Left lobe of liver (tissue), 2 donors: ENCODE data around the gene TSPAN31. TPM values are rescaled to one million over a fixed set of nuclear protein-coding genes. Genes with fewer than 3 reads are reported as not detected.
"Not testable (repeated sequence)": the region's sequence is repeated elsewhere in the genome, so short reads cannot be mapped to it uniquely, and the experiment has no call there.

Experiments used
- ATAC-seq: fragments of 200-7000 bp; cut with Tn5 transposase; one replicate; pipeline ENCODE4 v1.9.1; 2020; ENCODE audit warnings: mild to moderate bottlenecking, moderate library complexity
- DNase-seq: peaks from one replicate; pipeline ENCODE4 v3.0.0-alpha.2; 2020; ENCODE audit warnings: low spot score
- total RNA-seq: library from RNA; stranded (reverse); gene quantifications from one replicate; pipeline ENCODE4 v1.2.1, GENCODE V29; 2021
- donor health status: DM: no; HTN: no; CAD: no; lungs with moderate emphysema.
- donor health status: DM: no; HTN: yes; CAD: no.

The TSPAN31 gene, protein sequence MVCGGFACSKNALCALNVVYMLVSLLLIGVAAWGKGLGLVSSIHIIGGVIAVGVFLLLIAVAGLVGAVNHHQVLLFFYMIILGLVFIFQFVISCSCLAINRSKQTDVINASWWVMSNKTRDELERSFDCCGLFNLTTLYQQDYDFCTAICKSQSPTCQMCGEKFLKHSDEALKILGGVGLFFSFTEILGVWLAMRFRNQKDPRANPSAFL
- total RNA-seq = 18.2 TPM

- ATAC-seq = peak; percentile 93
- DNase-seq = peak; percentile 95
Measured at GRCh38 chr12:57744777-57745484, at the start of gene TSPAN31. TSPAN31 (plus strand) TSS chr12:57745039; CDS start chr12:57745155, 116 bp downstream.

DNA sequence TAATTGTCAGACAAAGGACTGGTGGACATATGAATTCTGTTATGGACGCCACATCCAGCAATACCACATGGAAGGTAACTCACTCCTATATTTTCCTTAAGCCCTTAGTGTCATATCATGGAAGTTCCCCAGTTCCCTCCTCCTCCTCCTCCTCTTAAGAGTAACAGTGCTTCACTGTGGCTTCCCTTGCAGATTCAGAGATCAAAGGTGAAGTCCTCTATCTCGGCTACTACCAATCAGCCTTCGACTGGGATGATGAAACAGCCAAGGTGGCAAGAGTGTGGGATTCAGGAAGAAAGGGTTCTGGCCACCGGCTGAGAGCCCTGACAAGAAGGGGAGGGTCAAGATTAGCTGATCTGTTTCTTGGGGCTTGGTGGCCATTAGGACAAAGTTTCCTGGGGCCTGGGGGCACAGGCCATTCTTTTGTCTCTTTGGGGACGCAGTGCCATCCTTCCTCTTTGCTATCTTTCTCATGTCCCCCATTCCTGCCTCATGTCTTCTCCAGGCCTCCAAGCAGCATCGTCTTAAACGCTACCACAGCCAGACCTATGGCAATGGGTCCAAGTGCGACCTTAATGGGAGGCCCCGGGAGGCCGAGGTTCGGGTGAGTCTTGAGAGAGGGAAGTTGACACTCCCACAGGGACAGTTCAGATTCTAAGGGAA, 48.9 kb upstream of the TSPAN31 start:
- ATAC-seq (no peak), DNase-seq (no peak)

DNA sequence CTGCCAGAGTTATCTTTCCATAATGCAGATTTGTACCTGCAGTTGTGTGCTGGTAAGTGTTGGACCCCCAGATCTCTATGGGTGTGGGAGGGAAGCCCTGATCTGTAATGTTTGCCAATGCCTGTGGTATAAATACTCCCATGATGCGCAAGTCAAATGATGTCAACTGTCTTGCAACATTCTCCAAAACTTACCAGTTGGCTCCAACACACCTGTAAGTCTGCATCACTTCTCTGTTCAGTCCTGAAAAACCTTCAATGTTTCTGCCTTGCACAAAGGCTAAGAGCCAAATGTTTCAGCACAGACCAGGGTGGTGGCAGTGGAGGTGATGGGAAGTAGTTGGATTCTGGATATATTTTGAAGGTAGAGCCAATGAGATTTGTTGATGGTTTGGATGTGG, 47.8 kb upstream of the TSPAN31 start:
- no peak for DNase-seq
- ATAC-seq = no peak

- DNase-seq = no peak
- no peak for ATAC-seq
Measured at GRCh38 chr12:57698414-57698813, 46.4 kb upstream of the TSPAN31 start.

DNA sequence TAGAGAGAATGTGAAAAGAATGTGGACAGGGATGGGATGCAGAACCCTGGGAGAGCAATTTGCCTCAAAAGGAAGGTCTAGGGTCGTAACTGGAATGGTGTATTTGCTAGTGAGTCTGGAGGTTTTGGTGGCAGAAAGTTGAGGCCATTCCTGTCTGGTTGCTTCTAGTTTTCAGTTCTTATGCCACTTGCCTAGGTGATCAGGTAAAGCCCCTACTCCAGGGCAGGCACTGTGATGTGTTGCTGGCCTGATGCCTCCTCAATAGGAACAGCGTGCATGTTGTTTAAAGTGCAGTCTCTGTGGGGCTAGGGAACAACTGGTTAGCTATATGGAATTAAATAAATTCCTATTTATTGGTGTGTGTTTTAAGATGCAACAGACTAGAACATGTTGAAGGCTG, 44.5 kb upstream of the TSPAN31 start:
- DNase-seq (no peak), ATAC-seq (no peak)

DNA sequence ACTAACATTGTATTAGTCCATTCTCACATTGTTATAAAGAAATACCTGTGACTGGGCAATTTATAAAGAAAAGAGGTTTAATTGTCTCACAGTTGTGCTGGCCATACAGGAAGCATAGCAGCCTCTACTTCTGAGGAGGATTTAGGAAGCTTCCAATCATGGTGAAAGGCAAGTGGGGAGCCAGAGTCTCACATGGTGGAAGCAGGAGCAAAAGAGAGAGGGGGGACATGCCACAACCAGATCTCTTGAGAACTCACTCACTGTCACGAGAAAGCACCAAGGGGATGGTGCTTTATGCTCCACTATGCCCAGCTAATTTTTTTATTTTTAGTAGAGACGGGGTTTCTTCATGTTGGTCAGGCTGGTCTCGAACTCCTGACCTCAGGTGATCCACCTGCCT, 37.6 kb upstream of the TSPAN31 start:
- DNase-seq = no peak

GRCh38 chr12:57708296-57708695, 36.5 kb upstream of the TSPAN31 start:
- no peak for ATAC-seq
- DNase-seq = no peak

More for the DNA sequence above, 37.6 kb upstream of the TSPAN31 start:
- ATAC-seq = no peak

DNA sequence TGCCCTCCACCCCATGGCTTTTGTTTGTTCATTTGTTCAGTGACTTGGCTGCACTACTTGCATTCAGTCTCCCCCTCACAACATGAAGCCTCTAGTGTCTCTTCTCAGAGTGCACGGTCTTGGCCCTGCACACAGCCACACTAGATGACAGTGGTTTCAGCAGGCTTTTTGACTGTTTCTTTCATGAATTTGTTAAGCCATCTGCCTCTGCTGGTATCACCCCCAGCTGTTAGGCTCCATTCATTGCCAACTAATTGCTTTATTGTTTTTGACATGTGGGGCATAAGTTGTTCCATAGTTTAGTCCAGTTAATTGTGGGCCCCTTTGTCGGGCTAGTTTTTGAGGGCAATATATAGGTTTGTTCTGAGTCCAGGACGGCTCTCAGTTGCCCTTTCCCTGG, 32.1 kb upstream of the TSPAN31 start:
- no peak for ATAC-seq
- DNase-seq = no peak

DNA sequence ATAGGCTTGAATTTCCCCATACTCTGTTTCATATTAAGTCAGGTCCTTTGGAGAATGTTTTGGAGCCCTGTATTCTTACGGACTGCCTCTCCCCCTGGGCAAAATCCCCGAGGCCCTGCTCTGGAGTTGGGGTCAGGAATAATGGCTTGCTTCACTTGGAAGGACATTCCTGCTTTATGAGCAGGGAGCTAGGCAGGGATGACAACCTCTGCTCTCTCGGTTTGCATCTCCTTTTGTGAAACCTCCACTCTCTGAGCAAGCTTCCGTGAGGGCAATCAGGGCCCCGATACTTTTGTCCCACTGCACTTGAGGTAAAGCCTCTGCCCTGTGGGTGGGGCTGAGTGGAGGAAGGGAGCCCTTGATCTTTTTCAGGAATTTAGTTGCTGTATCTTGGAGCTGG, 31.6 kb upstream of the TSPAN31 start:
- no peak for DNase-seq
- ATAC-seq = no peak

GRCh38 chr12:57715036-57715748, 29.6 kb upstream of the TSPAN31 start:
- not testable (repeated sequence) for DNase-seq, ATAC-seq

GRCh38 chr12:57715786-57716185, 29.1 kb upstream of the TSPAN31 start:
- no peak for DNase-seq
- no peak for ATAC-seq

DNA sequence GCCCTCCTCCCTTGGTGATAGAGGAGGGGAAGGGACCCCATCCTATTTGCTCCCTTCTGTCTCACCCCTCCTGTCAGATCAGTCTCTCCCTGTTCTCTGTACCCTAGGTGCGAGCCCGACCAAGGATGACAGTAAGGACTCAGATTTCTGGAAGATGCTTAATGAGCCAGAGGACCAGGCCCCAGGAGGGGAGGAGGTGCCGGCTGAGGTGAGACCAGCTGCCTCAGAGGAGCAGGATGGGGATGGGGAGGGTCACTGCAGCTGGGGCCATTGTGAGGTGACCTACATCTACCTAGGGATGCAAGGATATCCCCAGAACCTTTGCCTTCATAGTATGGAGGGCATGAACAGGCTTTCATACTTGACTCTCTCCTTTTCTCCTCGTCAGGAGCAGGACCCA, 28.5 kb upstream of the TSPAN31 start:
- no peak for ATAC-seq
- DNase-seq = no peak

DNA sequence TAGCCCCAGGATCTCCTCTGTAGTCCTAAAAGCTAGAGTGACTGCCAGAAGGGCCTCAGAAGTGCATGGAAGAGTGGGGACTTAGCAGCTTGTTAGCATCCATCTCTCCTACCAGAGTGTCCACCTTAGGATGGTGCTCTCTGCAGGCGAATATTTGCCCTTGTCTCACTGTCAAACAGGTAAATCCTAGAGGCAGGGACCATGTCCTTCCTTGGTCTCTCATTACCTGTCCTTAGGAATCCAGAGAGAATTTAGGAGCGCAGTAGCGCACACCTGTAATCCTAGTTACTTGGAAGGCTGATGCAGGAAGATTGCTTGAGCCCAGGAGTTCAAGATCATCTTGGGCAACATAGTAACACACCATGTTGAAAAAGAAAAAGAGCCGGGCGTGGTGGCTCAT, 27.7 kb upstream of the TSPAN31 start:
- DNase-seq (no peak), ATAC-seq (no peak)

GRCh38 chr12:57717846-57718640, 26.8 kb upstream of the TSPAN31 start:
- no peak for DNase-seq
- no peak for ATAC-seq

- ATAC-seq (no peak), DNase-seq (no peak)
Measured at GRCh38 chr12:57718641-57719528, 26.0 kb upstream of the TSPAN31 start.

DNA sequence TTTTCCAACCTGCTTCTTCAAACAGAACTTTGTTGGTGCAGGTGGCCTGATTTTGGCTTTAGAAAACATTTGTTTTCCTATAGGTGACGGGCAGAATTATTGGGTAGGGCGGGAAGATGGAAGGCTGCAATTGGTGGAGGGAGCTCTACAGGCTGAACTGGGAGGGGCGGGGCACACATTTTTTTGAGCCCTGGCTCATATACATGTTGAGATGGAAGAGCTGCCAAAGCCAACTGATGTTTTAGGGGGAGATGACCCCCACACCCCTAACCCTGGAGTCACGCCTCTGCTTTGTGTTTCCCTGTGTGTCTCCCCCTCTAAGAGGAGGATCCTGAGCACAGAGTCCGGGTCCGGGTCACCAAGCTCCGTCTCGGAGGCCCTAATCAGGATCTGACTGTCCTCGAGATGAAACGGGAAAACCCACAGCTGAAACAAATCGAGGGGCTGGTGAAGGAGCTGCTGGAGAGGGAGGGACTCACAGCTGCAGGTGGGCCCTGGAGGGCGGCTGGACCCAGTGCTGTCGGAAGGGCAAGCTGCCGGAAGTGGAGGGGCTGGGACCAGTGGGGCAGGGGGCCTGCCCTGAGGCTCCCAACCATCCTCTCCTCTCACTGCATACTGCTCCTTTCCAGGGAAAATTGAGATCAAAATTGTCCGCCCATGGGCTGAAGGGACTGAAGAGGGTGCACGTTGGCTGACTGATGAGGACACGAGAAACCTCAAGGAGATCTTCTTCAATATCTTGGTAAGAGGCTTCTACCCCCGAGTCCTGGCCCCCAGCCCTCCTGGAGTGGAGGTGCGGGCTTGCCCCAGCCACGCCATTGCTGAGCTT, 24.8 kb upstream of the TSPAN31 start:
- ATAC-seq = no peak
- no peak for DNase-seq

DNA sequence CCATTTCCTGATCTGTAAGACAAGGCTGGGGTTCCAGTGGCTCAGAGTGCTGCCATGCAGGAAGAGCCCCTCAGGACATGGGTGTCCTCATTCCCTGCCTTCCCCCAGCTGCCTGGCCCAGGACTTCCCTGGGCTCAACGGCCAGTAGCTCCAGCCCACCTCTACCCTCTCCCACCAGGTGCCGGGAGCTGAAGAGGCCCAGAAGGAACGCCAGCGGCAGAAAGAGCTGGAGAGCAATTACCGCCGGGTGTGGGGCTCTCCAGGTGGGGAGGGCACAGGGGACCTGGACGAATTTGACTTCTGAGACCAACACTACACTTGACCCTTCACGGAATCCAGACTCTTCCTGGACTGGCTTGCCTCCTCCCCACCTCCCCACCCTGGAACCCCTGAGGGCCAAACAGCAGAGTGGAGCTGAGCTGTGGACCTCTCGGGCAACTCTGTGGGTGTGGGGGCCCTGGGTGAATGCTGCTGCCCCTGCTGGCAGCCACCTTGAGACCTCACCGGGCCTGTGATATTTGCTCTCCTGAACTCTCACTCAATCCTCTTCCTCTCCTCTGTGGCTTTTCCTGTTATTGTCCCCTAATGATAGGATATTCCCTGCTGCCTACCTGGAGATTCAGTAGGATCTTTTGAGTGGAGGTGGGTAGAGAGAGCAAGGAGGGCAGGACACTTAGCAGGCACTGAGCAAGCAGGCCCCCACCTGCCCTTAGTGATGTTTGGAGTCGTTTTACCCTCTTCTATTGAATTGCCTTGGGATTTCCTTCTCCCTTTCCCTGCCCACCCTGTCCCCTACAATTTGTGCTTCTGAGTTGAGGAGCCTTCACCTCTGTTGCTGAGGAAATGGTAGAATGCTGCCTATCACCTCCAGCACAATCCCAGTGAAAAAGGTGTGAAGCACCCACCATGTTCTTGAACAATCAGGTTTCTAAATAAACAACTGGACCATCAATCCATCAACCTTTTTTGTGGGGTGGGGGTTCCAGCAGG, 23.9 kb upstream of the TSPAN31 start:
- ATAC-seq = no peak

More for the DNA sequence above, 23.9 kb upstream of the TSPAN31 start:
- DNase-seq = no peak
